K562 (cell line): ENCODE measurements around the gene DOCK1. TPM values are rescaled to one million over a fixed set of nuclear protein-coding genes. Genes with fewer than 3 reads are reported as not detected.

Source experiments
- CCAR2 ChIP-seq: fragments of 200-400 bp; formaldehyde crosslinking; IDR thresholded peaks from 2 replicates; pipeline ENCODE4 v1.6.1; 2017; ENCODE audit warnings: mild to moderate bottlenecking, low read depth, low read length
- KAT2B ChIP-seq: IDR thresholded peaks from one replicate; pipeline ENCODE4 v1.6.1; 2012; ENCODE audit warnings: low read depth, mild to moderate bottlenecking, control low read depth, inconsistent platforms, low read length, moderate library complexity
- KDM5B ChIP-seq: fragments of 200-600 bp; sonication (generic); IDR thresholded peaks from 2 replicates; pipeline ENCODE4 v1.6.1; 2012; ENCODE audit warnings: low read depth, mild to moderate bottlenecking, moderate library complexity, low read length, control low read depth, inconsistent platforms; ENCODE audit not compliant: insufficient replicate concordance
- MTF1 ChIP-seq: fragments of 250-450 bp; sonication (Bioruptor Pico); IDR thresholded peaks from 2 replicates; pipeline ENCODE4 v1.9.0; 2021; ENCODE audit warnings: moderate library complexity, mild to moderate bottlenecking, inconsistent platforms, borderline replicate concordance
- MYBL2 ChIP-seq, 2 experiments: fragments of 450-650 bp in 1 of 2; sonication (generic) in 1 of 2; formaldehyde crosslinking in 1 of 2; IDR thresholded peaks; 2 replicates each; pipeline versions ENCODE4 v1.6.1 to v1.8.1; 2017 to 2022; ENCODE audit warnings: borderline replicate concordance in 1 of 2, inconsistent platforms in 1 of 2, low read depth in 1 of 2, mild to moderate bottlenecking in 1 of 2, missing genetic modification reagents in 1 of 2, moderate library complexity in 1 of 2
- NR4A1 ChIP-seq, 2 experiments: fragments of 250-450 bp in 1 of 2; fragments of 450-650 bp in 1 of 2; sonication (Bioruptor Pico) in 1 of 2; IDR thresholded peaks; 2 replicates each; pipeline versions ENCODE4 v1.4.0 to v1.6.1; 2016 to 2020; ENCODE audit warnings: mild to moderate bottlenecking in 2 of 2, missing compliant biosample characterization in 1 of 2, missing genetic modification characterization in 1 of 2, moderate library complexity in 1 of 2
- POLR2AphosphoS5 ChIP-seq: IDR thresholded peaks from 2 replicates; pipeline ENCODE4 v1.6.1; 2011; ENCODE audit warnings: mild to moderate bottlenecking, low read depth, low read length, moderate library complexity; ENCODE audit not compliant: control insufficient read depth, insufficient read depth
- SPI1 ChIP-seq: IDR thresholded peaks from 2 replicates; pipeline ENCODE4 v1.6.1; 2011; ENCODE audit warnings: low read depth, low read length, control low read depth, borderline replicate concordance
- ZNF347 ChIP-seq: fragments of 450-650 bp; formaldehyde crosslinking; IDR thresholded peaks from 2 replicates; pipeline ENCODE4 v1.4.0; 2020; ENCODE audit warnings: low read depth, mild to moderate bottlenecking, moderate library complexity
- polyA plus RNA-seq, 8 experiments: library from polyadenylated mRNA; depleted of rRNA in 4 of 8; stranded (reverse) in 5 of 8; unstranded in 3 of 8; fragments of >200 nt; fragmentation: Nextera tagmentation in 2 of 8; fragmentation: Illumina TruSeq in 1 of 8; extraction: Ambion mirVana in 2 of 8; extraction: Trizol in 1 of 8; gene quantifications; 2 replicates each; pipeline versions ENCODE4 v1.2.1 to v1.2.3, GENCODE V29; 2011 to 2014; ENCODE audit warnings: inconsistent platforms in 1 of 8, missing spikeins in 1 of 8
- total RNA-seq, 7 experiments: library from RNA; depleted of rRNA in 6 of 7; stranded (reverse); fragments of >200 nt in 6 of 7; fragmentation: Illumina TruSeq in 2 of 7; extraction: Trizol in 2 of 7; gene quantifications; 2 replicates each; pipeline versions ENCODE4 v1.2.1 to v1.2.3, GENCODE V29; 2011 to 2021; ENCODE audit warnings: low replicate concordance in 1 of 7
- TF ChIP-seq, protein P1 (sequence below): fragments of 250-450 bp; sonication (Bioruptor Pico); IDR thresholded peaks from 2 replicates; pipeline ENCODE4 v1.5.0; 2021; ENCODE audit warnings: mild to moderate bottlenecking, moderate library complexity

The DOCK1 gene
- total and polyA plus RNA-seq, 9 of the 15 experiments (the other 6 are each of a cell fraction or from before 2014, with no cell fraction given) = 0.31 TPM; not detected in 8

DNA sequence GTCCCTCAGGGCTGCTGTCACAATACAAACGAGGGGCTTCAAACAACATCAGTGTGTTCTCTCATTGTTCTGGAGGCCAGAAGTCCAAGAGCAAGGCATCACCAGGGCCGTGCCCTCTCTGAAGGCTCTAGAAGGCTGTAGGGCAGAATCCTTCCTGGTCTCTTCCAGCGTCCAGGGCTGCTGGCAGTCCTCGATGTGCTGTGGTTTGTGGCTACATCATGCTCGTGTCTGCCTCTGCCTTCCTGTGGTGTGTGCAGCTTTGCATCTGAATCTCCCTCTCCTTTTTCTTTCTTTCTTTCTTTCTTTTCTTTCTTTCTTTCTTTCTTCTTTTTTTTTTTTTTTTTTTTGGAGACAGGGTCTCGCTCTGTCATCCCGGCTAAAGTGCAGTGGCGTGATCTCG, 187.7 kb downstream of the DOCK1 start (continued):
- TF ChIP-seq SPI1 = no peak
- TF ChIP-seq KDM5B = no peak
- TF ChIP-seq POLR2AphosphoS5 = no peak
- TF ChIP-seq KAT2B = no peak
- TF ChIP-seq NR4A1 (CRISPR knock-in tag; IDR thresholded peaks at IDR 0.05) = no peak
- no peak for TF ChIP-seq NR4A1 (tag; IDR thresholded peaks at IDR 0.05)
- no peak for TF ChIP-seq MYBL2 (IDR thresholded peaks at IDR 0.05; ENCODE audit: low read depth)
- no peak for TF ChIP-seq MYBL2 (CRISPR knock-in tag; IDR thresholded peaks at IDR 0.05; ENCODE audit: borderline replicate concordance)
- no peak for TF ChIP-seq CCAR2
- TF ChIP-seq, protein P1, sequence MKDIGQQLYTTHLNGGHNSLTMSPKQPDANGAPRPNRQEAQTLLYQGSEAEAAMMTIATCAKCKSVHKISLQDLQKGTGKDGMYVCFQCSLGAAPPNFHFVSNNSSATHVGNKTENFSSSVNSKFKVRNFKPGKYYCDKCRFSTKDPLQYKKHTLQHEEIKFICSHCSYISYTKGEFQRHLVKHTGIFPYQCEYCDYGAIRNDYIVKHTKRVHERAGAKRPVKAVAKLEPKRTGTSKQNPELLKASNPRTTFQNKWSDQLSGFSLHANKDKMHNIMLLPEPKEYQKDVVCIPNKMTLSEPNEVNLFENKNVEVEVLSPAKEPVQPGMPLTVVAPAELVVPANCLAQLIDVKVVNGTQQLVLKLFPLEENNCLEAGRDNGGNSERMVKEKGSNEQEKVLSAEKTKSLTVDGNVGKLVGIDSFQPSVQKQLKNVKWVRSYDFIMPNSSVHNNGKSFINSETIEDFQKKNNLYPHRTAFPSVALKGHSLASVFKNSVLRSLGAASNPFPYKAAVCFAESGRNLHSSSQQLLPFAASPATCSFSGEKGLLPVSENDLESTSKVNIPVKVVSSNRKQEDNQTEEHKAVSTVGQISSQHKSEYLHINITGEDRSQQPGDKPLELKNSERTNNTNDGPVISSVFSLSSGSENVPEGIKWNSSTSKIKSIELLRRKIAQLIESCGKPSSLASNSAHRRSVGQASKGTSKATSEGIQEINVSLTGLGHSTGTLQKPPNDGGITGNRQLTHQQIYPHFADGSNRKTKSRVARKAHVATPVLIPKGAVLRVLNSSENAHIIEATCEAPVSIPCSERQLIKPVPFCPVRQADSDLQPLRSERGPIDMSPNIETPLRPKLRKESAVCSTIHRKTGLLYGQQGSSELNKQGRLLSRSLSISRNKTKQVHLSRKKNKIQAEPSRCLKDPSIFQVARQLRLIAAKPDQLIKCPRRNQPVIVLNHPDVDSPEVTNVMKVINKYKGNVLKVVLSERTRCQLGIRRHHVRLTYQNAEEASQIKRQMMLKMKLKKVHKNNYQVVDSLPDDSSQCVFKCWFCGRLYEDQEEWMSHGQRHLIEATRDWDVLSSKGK (CRISPR knock-in tag) = no peak
- no peak for TF ChIP-seq ZNF347 (CRISPR knock-in tag)
- TF ChIP-seq MTF1 = no peak
